H9 (cell line): ENCODE data around the gene GFY. TPM values are rescaled to one million over a fixed set of nuclear protein-coding genes. Genes with fewer than 3 reads are reported as not detected.

Experiments
- DNase-seq: peaks from one replicate; pipeline ENCODE4 v3.0.0-alpha.2; 2017
- H2AFZ ChIP-seq: one replicate; pipeline ENCODE4 v1.6.1; 2013; ENCODE audit warnings: mild to moderate bottlenecking, low read length, control low read depth, moderate library complexity
- H2AK5ac ChIP-seq: 2 replicates; pipeline ENCODE4 v1.6.1; 2013; ENCODE audit warnings: low read length, control low read depth, mixed read lengths; ENCODE audit not compliant: insufficient read length
- H2BK120ac ChIP-seq: one replicate; pipeline ENCODE4 v1.6.1; 2013; ENCODE audit warnings: low read depth, mild to moderate bottlenecking, low read length, control low read depth, inconsistent platforms; ENCODE audit not compliant: poor library complexity, severe bottlenecking
- H2BK12ac ChIP-seq: 2 replicates; pipeline ENCODE4 v1.6.1; 2013; ENCODE audit warnings: low read length, control low read depth, mixed read lengths, low read depth; ENCODE audit not compliant: insufficient read length
- H2BK15ac ChIP-seq: 2 replicates; pipeline ENCODE4 v1.6.1; 2013; ENCODE audit warnings: low read depth, low read length, control low read depth
- H2BK20ac ChIP-seq: one replicate; pipeline ENCODE4 v1.6.1; 2013; ENCODE audit warnings: low read depth, mild to moderate bottlenecking, low read length, control low read depth, inconsistent platforms; ENCODE audit not compliant: poor library complexity, severe bottlenecking
- H2BK5ac ChIP-seq: 2 replicates; pipeline ENCODE4 v1.6.1; 2013; ENCODE audit warnings: low read length, control low read depth, mixed read lengths; ENCODE audit not compliant: insufficient read length
- H3K14ac ChIP-seq: 2 replicates; pipeline ENCODE4 v1.6.1; 2013; ENCODE audit warnings: low read length, control low read depth; ENCODE audit not compliant: insufficient read depth
- H3K18ac ChIP-seq: 2 replicates; pipeline ENCODE4 v1.6.1; 2013; ENCODE audit warnings: low read depth, mild to moderate bottlenecking, mixed read lengths, low read length, control low read depth; ENCODE audit not compliant: insufficient read length
- H3K23ac ChIP-seq: 2 replicates; pipeline ENCODE4 v1.6.1; 2013; ENCODE audit warnings: low read length, control low read depth, mixed read lengths, low read depth; ENCODE audit not compliant: insufficient read length
- H3K23me2 ChIP-seq: 2 replicates; pipeline ENCODE4 v1.6.1; 2013; ENCODE audit warnings: low read depth, mild to moderate bottlenecking, mixed read lengths, low read length, control low read depth; ENCODE audit not compliant: insufficient read length, poor library complexity, severe bottlenecking
- H3K27ac ChIP-seq: 2 replicates; pipeline ENCODE4 v1.5.1; 2013; ENCODE audit warnings: low read length, control low read depth, mixed read lengths, low read depth; ENCODE audit not compliant: insufficient read length
- H3K27me3 ChIP-seq: 2 replicates; pipeline ENCODE4 v1.6.1; 2013; ENCODE audit warnings: low read length, control low read depth, inconsistent platforms; ENCODE audit not compliant: insufficient read depth
- H3K4ac ChIP-seq: 2 replicates; pipeline ENCODE4 v1.6.1; 2013; ENCODE audit warnings: low read depth, mild to moderate bottlenecking, control low read depth, inconsistent platforms, low read length, moderate library complexity
- H3K4me1 ChIP-seq: 2 replicates; pipeline ENCODE4 v1.6.1; 2013; ENCODE audit warnings: low read length, control low read depth, inconsistent platforms; ENCODE audit not compliant: insufficient read depth
- H3K4me2 ChIP-seq: 2 replicates; pipeline ENCODE4 v1.6.1; 2013; ENCODE audit warnings: low read length, control low read depth, mixed read lengths; ENCODE audit not compliant: insufficient read length, insufficient read depth
- H3K56ac ChIP-seq: 2 replicates; pipeline ENCODE4 v1.6.1; 2013; ENCODE audit warnings: low read depth, mild to moderate bottlenecking, mixed read lengths, low read length, control low read depth; ENCODE audit not compliant: insufficient read length
- H3K79me1 ChIP-seq: 2 replicates; pipeline ENCODE4 v1.6.1; 2013; ENCODE audit warnings: low read depth, mild to moderate bottlenecking, moderate library complexity, low read length, control low read depth, inconsistent platforms; ENCODE audit not compliant: insufficient read depth, poor library complexity, severe bottlenecking
- H3K79me2 ChIP-seq: 2 replicates; pipeline ENCODE4 v1.6.1; 2013; ENCODE audit warnings: low read length, control low read depth, inconsistent platforms; ENCODE audit not compliant: insufficient read depth
- H3K9ac ChIP-seq: 2 replicates; pipeline ENCODE4 v1.6.1; 2013; ENCODE audit warnings: low read length, control low read depth, mixed read lengths; ENCODE audit not compliant: insufficient read length; ENCODE audit errors: extremely low read depth
- H3K9me3 ChIP-seq: one replicate; pipeline ENCODE4 v1.6.1; 2013; ENCODE audit warnings: low read depth, low read length, inconsistent platforms; ENCODE audit not compliant: control insufficient read depth
- H3T11ph ChIP-seq: one replicate; pipeline ENCODE4 v1.6.1; 2013; ENCODE audit warnings: mild to moderate bottlenecking, low read length, control low read depth, inconsistent platforms
- H4K20me1 ChIP-seq: one replicate; pipeline ENCODE4 v1.6.1; 2013; ENCODE audit not compliant: control insufficient read depth, insufficient read length, insufficient read depth
- H4K5ac ChIP-seq: 2 replicates; pipeline ENCODE4 v1.6.1; 2013; ENCODE audit warnings: low read depth, mild to moderate bottlenecking, mixed read lengths, low read length, control low read depth; ENCODE audit not compliant: insufficient read length
- H4K8ac ChIP-seq: replicated peaks from 2 replicates; pipeline ENCODE4 v1.6.1; 2013; ENCODE audit warnings: low read length, control low read depth, mixed read lengths, low read depth; ENCODE audit not compliant: insufficient read length
- H4K91ac ChIP-seq: 2 replicates; pipeline ENCODE4 v1.6.1; 2013; ENCODE audit warnings: low read depth, mild to moderate bottlenecking, moderate library complexity, mixed read lengths, low read length, control low read depth; ENCODE audit not compliant: insufficient read length
- H3K27ac Mint-ChIP-seq, 3 experiments: 2 replicates in 2 of 3; 3 replicates in 1 of 3; pipeline ENCODE4 v1.8.0; 2020 to 2021; ENCODE audit warnings: mixed read lengths in 3 of 3, mild to moderate bottlenecking in 1 of 3, moderate library complexity in 1 of 3
- H3K27me3 Mint-ChIP-seq: 2 replicates; pipeline ENCODE4 v1.8.0; 2021; ENCODE audit warnings: low read depth, mild to moderate bottlenecking, moderate library complexity, mixed read lengths
- H3K36me3 Mint-ChIP-seq, 3 experiments: 2 replicates in 2 of 3; 3 replicates in 1 of 3; pipeline ENCODE4 v1.8.0; 2020 to 2021; ENCODE audit warnings: low read depth in 3 of 3, mixed read lengths in 3 of 3; ENCODE audit not compliant: insufficient read depth in 1 of 3
- H3K4me1 Mint-ChIP-seq, 2 experiments: 2 replicates each; pipeline ENCODE4 v1.8.0; 2020; ENCODE audit warnings: mixed read lengths in 2 of 2
- H3K4me3 Mint-ChIP-seq, 2 experiments: 2 replicates in 1 of 2; 3 replicates in 1 of 2; pipeline ENCODE4 v1.8.0; 2020 to 2021; ENCODE audit warnings: mild to moderate bottlenecking in 2 of 2, mixed read lengths in 2 of 2, moderate library complexity in 1 of 2
- H3K9me3 Mint-ChIP-seq, 2 experiments: 2 replicates in 1 of 2; 3 replicates in 1 of 2; pipeline ENCODE4 v1.8.0; 2020; ENCODE audit warnings: mild to moderate bottlenecking in 2 of 2, mixed read lengths in 2 of 2, moderate library complexity in 1 of 2
- WGBS: extraction: QIAGEN DNeasy Blood & Tissue Kit; methylation state at CpG from one replicate; pipeline ENCODE4 v1.1.7; 2013; ENCODE audit warnings: missing lambda C conversion rate, low lambda C conversion rate, mixed read lengths; ENCODE audit not compliant: insufficient read length; ENCODE audit errors: extremely low coverage; 5-methylcytosine and 5-hydroxymethylcytosine counted together
- total RNA-seq: library from RNA; stranded (reverse); gene quantifications from 2 replicates; pipeline ENCODE4 v1.2.1, GENCODE V29; 2021
- TF ChIP-seq, protein P1 (sequence below): fragments of 200-600 bp; sonication (generic); conservative IDR thresholded peaks from 3 replicates; pipeline ENCODE4 v1.8.0; 2021; ENCODE audit warnings: antibody characterized with exemption, mild to moderate bottlenecking

Gene GFY
- total RNA-seq, 1 experiment from 2014 or later, result 1.3 TPM

DNA sequence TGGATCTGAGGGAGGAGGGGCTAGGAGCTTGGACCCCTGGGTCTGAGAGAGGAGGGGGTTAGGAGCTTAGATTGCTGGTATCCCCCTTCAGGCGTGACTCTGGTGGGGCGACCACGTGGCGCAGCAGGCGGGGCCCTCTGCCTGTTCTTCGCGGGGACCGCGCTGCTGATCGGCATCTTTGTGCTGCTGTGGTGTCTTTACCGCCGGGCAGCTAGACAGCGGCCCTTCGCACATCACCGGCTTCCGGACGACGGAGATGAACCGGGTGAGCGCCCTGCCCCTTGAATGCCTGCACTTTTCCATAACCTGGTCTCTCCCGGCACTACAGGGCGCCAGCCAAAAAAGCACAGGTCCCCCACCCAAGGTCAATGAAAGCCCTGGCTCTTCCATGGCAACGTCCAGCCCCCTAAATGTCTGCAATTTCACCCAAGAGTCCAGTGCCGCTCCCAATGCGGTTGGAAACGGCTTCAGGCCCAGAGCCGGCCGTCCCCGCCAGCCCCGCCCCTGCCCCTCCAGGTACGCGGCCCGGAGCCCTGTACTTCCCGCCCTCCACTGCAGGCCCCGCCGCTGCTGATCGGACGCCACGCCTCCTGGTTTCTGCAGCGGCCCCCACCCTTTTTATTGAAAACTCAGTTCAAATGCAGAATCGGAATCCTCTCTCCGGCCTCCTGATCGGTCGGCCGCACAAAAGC is 2.8 kb downstream of the GFY start:
- H3K27me3 Mint-ChIP-seq, result peaks cover 81% of the 10 kb centered on the region

More for the DNA sequence above, 2.8 kb downstream of the GFY start:
- Histone ChIP-seq H4K8ac (no peak overlapping the region), H3K4me1 (peaks cover 2% of the 10 kb centered on the region), H3K14ac (0 out of 2 replicates have a peak overlapping the region, but pooled peaks have one; percentile 49), H3K4ac (no peak overlapping the region), H3K56ac (no peak overlapping the region), H3K23ac (no peak overlapping the region), H2BK5ac (no peak overlapping the region), H3K9ac (no peak overlapping the region), H3K27me3 (peaks cover 18% of the 10 kb centered on the region; the same call in 1 of the 2 replicates), H3K23me2 (peaks cover 22% of the 10 kb centered on the region), H3K79me2 (no peaks in the 10 kb centered on the region), H4K5ac (no peak overlapping the region), H2BK12ac (no peak overlapping the region), H3T11ph (no peak overlapping the region), H3K4me2 (peak overlapping the region; percentile 53), H3K9me3 (no peaks in the 10 kb centered on the region), H2BK120ac (no peak overlapping the region), H2AFZ (no peak overlapping the region), H4K91ac (no peak overlapping the region), H3K18ac (no peak overlapping the region), H2BK20ac (no peak overlapping the region), H2BK15ac (no peak overlapping the region), H4K20me1 (no peaks in the 10 kb centered on the region), H3K79me1 (no peaks in the 10 kb centered on the region), H2AK5ac (no peak overlapping the region), H3K27ac (no peak overlapping the region)
- TF ChIP-seq, protein P1, sequence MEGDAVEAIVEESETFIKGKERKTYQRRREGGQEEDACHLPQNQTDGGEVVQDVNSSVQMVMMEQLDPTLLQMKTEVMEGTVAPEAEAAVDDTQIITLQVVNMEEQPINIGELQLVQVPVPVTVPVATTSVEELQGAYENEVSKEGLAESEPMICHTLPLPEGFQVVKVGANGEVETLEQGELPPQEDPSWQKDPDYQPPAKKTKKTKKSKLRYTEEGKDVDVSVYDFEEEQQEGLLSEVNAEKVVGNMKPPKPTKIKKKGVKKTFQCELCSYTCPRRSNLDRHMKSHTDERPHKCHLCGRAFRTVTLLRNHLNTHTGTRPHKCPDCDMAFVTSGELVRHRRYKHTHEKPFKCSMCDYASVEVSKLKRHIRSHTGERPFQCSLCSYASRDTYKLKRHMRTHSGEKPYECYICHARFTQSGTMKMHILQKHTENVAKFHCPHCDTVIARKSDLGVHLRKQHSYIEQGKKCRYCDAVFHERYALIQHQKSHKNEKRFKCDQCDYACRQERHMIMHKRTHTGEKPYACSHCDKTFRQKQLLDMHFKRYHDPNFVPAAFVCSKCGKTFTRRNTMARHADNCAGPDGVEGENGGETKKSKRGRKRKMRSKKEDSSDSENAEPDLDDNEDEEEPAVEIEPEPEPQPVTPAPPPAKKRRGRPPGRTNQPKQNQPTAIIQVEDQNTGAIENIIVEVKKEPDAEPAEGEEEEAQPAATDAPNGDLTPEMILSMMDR, result no peak
- H3K4me3 Mint-ChIP-seq, result peak overlapping the region; percentile 72 to 86
- H3K27ac Mint-ChIP-seq, result peak overlapping the region; percentile 41 to 95 (median 86); a peak in 4 of 7 replicates
- peaks cover 52 to 73% of the 10 kb centered on the region in 2 experiments for H3K4me1 Mint-ChIP-seq
- no CpG with 5 or more reads among the region's 45 CpGs for WGBS
- DNase-seq, result peak; percentile 89
- peaks cover 3 to 11% (median 6%) of the 10 kb centered on the region in 3 experiments for H3K36me3 Mint-ChIP-seq
- peaks cover 4 to 5% of the 10 kb centered on the region in 2 experiments; a peak in 3 of 5 replicates for H3K9me3 Mint-ChIP-seq
